ENCODE data around the gene AURKAIP1. TPM values are rescaled to one million over a fixed set of nuclear protein-coding genes. Genes with fewer than 3 reads are reported as not detected.

AURKAIP1 gene
- total and polyA plus RNA-seq, 9 of the 15 experiments (the other 6 are each of a cell fraction or from before 2014, with no cell fraction given) = 7.8 to 478 (median 92.0) TPM

- no TSS peak for BruUV-seq (replicated peaks)
- POLR2A ChIA-PET = interaction anchor here (0.7 to 1.7 kb wide), 5 partner anchors 10 to 43 kb away, joined by 3 to 9 read pairs (median 4); partner anchors contain the start of gene AURKAIP1
- CTCF ChIA-PET (ENCODE audit: low intra/inter-chr PET ratio) = no interaction called here
- TF ChIP-seq SLC30A9 (CRISPR knock-in tag; IDR thresholded peaks at IDR 0.05) (no peak), SIRT6 (IDR thresholded peaks at IDR 0.05; ENCODE audit: low read depth, low read length) (peak; percentile 21), ZNF224 (CRISPR knock-in tag; IDR thresholded peaks at IDR 0.05) (no peak), HDAC6 (IDR thresholded peaks at IDR 0.05; ENCODE audit: low read depth, low read length) (no peak), ZBTB33 (CRISPR knock-in tag; IDR thresholded peaks at IDR 0.05) (peak; percentile 92), HMGN3 (IDR thresholded peaks at IDR 0.05; ENCODE audit: borderline replicate concordance, extremely low read depth, insufficient read length, low read depth, low read length) (peak; percentile 37), POLR2A (conservative IDR thresholded peaks at IDR 0.05) (peak; percentile 27; the same call in 1 of the 2 replicates), POLR2AphosphoS2 (IDR thresholded peaks at IDR 0.05; ENCODE audit: low read length) (0 out of 2 replicates have a peak, but pooled peaks have one; percentile 71), U2AF2 (optimal IDR thresholded peaks at IDR 0.05; ENCODE audit: low read depth, low read length) (no peak), POLR2AphosphoS5 (IDR thresholded peaks at IDR 0.05; ENCODE audit: control insufficient read depth, insufficient read depth, low read depth, low read length) (0 out of 2 replicates have a peak, but pooled peaks have one; percentile 11), MECOM (CRISPR knock-in tag; IDR thresholded peaks at IDR 0.05) (no peak), SUPT5H (IDR thresholded peaks at IDR 0.05) (peak; percentile 37; the same call in 1 of the 2 replicates), POLR2G (IDR thresholded peaks at IDR 0.05; ENCODE audit: low read depth, low read length) (peak; percentile 69), MYNN (IDR thresholded peaks at IDR 0.05) (0 out of 2 replicates have a peak, but pooled peaks have one; percentile 12), MYNN (CRISPR knock-in tag; IDR thresholded peaks at IDR 0.05) (no peak), FUS (optimal IDR thresholded peaks at IDR 0.05; ENCODE audit: low read depth, low read length) (peak; percentile 36), ZC3H8 (IDR thresholded peaks at IDR 0.05) (no peak), NR2C1 (IDR thresholded peaks at IDR 0.05) (no peak), NR2C1 (tag; IDR thresholded peaks at IDR 0.05) (0 out of 2 replicates have a peak, but pooled peaks have one; percentile 16)
- TF ChIP-seq, protein P1, sequence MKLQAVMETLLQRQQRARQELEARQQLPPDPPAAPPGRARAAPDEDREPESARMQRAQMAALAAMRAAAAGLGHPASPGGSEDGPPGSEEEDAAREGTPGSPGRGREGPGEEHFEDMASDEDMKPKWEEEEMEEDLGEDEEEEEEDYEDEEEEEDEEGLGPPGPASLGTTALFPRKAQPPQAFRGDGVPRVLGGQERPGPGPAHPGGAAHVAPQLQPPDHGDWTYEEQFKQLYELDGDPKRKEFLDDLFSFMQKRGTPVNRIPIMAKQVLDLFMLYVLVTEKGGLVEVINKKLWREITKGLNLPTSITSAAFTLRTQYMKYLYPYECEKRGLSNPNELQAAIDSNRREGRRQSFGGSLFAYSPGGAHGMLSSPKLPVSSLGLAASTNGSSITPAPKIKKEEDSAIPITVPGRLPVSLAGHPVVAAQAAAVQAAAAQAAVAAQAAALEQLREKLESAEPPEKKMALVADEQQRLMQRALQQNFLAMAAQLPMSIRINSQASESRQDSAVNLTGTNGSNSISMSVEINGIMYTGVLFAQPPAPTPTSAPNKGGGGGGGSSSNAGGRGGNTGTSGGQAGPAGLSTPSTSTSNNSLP (IDR thresholded peaks at IDR 0.05; ENCODE audit: borderline replicate concordance, low read depth, low read length) = no peak
- intact Hi-C loops (cut with micrococcal nuclease) (no loop called here), in situ Hi-C loops (cut with MboI) (no loop called here)
- Histone ChIP-seq H3K36me3 (ENCODE audit: control insufficient read depth, insufficient read depth, low read length) (peaks cover 38% of the 10 kb centered on the region; the same call in 1 of the 3 replicates), H4K20me1 (replicated peaks; ENCODE audit: control insufficient read depth, insufficient read depth, low read length) (peaks cover 12% of the 10 kb centered on the region; the same call in 1 of the 2 replicates), H3K9me1 (ENCODE audit: control insufficient read depth, insufficient read depth, low read length) (peaks cover 4% of the 10 kb centered on the region), H2AFZ (ENCODE audit: low read depth, low read length) (no peak overlapping the region), H3K9me3 (replicated peaks; ENCODE audit: control insufficient read depth, insufficient read depth, low read depth, low read length) (peaks cover 6% of the 10 kb centered on the region), H3K9ac (ENCODE audit: insufficient read depth in 1 of 2, low read depth in 2 of 2, low read length in 2 of 2) (no peak overlapping the region), H3K4me2 (ENCODE audit: insufficient read depth, low read length) (no peak overlapping the region), H3K27me3 (ENCODE audit: control insufficient read depth in 2 of 2, insufficient read depth in 2 of 2, low read length in 2 of 2) (no peaks in the 10 kb centered on the region), H3K4me1 (replicated peaks in 1 of 2; ENCODE audit: control insufficient read depth in 2 of 2, insufficient read depth in 2 of 2, low read length in 2 of 2) (peaks cover 0 to 94% of the 10 kb centered on the region in 2 experiments; a peak in 2 of 5 replicates), H3K27ac (ENCODE audit: extremely low read depth, low read depth, low read length) (no peak overlapping the region), H3K79me2 (ENCODE audit: control insufficient read depth, insufficient read depth, low read length) (no peaks in the 10 kb centered on the region), H3K4me3 (no peak overlapping the region)
- FAIRE-seq (no peak), ATAC-seq (no peak), DNase-seq (ENCODE audit: extremely low read depth in 1 of 4, low spot score in 3 of 4) (no peak)
- WGBS (ENCODE audit: insufficient coverage, low coverage, missing lambda C conversion rate) = 90% methylated on average over 46 of the region's 57 CpGs
Measured at GRCh38 chr1:1332031-1332755, 42.8 kb downstream of the AURKAIP1 start.

Measured in K562 (cell line).